Endodermal cell (in vitro differentiated cells): ENCODE measurements around the gene MYL12A. TPM values are rescaled to one million over a fixed set of nuclear protein-coding genes. Genes with fewer than 3 reads are reported as not detected.

ENCODE experiments used
- DNase-seq: peaks from one replicate; pipeline ENCODE4 v3.0.0-alpha.2; 2017
- H3K27ac ChIP-seq: 2 replicates; pipeline ENCODE4 v1.5.1; 2013; ENCODE audit warnings: mild to moderate bottlenecking, low read depth, low read length, moderate library complexity
- H3K27me3 ChIP-seq: 2 replicates; pipeline ENCODE4 v1.6.1; 2013; ENCODE audit warnings: mild to moderate bottlenecking, low read length, moderate library complexity; ENCODE audit not compliant: insufficient read depth, control insufficient read depth, poor library complexity, severe bottlenecking
- H3K36me3 ChIP-seq: 2 replicates; pipeline ENCODE4 v1.7.0; 2013; ENCODE audit warnings: mild to moderate bottlenecking, low read length, moderate library complexity; ENCODE audit not compliant: control insufficient read depth, insufficient read depth
- H3K4me1 ChIP-seq: one replicate; pipeline ENCODE4 v1.7.0; 2013; ENCODE audit warnings: low read length; ENCODE audit not compliant: control insufficient read depth, insufficient read depth
- H3K4me3 ChIP-seq: 2 replicates; pipeline ENCODE4 v1.5.1; 2013; ENCODE audit warnings: mild to moderate bottlenecking, low read length, moderate library complexity
- H3K9ac ChIP-seq: 2 replicates; pipeline ENCODE4 v1.6.1; 2013; ENCODE audit warnings: mild to moderate bottlenecking, low read length, moderate library complexity; ENCODE audit not compliant: poor library complexity, severe bottlenecking; ENCODE audit errors: extremely low read depth
- H3K9me3 ChIP-seq: 2 replicates; pipeline ENCODE4 v1.6.1; 2013; ENCODE audit warnings: mild to moderate bottlenecking, low read length, moderate library complexity; ENCODE audit not compliant: control insufficient read depth
- H3K27ac Mint-ChIP-seq: 2 replicates; pipeline ENCODE4 v1.8.0; 2020; ENCODE audit warnings: mixed read lengths
- H3K27me3 Mint-ChIP-seq: 2 replicates; pipeline ENCODE4 v1.8.0; 2021; ENCODE audit warnings: mild to moderate bottlenecking, mixed read lengths; ENCODE audit not compliant: insufficient read depth
- H3K36me3 Mint-ChIP-seq: 2 replicates; pipeline ENCODE4 v1.8.0; 2020; ENCODE audit warnings: low read depth, mixed read lengths
- H3K4me1 Mint-ChIP-seq: 2 replicates; pipeline ENCODE4 v1.8.0; 2020; ENCODE audit warnings: mixed read lengths
- H3K4me3 Mint-ChIP-seq: 2 replicates; pipeline ENCODE4 v1.8.0; 2020; ENCODE audit warnings: mild to moderate bottlenecking, moderate library complexity, mixed read lengths
- H3K9me3 Mint-ChIP-seq: 2 replicates; pipeline ENCODE4 v1.8.0; 2020; ENCODE audit warnings: mild to moderate bottlenecking, mixed read lengths
- CTCF ChIP-seq: fragments of 200-600 bp; sonication (generic); conservative IDR thresholded peaks from 2 replicates; pipeline ENCODE4 v1.5.0; 2021; ENCODE audit warnings: antibody characterized with exemption, mild to moderate bottlenecking
- WGBS, 2 experiments: methylation state at CpG; one replicate each; pipeline versions ENCODE4 v1.1.5 to v1.1.7; 2013; ENCODE audit warnings: missing lambda C conversion rate in 2 of 2, mixed read lengths in 1 of 2; ENCODE audit not compliant: insufficient coverage in 1 of 2, insufficient read length in 1 of 2; 5-methylcytosine and 5-hydroxymethylcytosine counted together
- total RNA-seq, 2 donors: library from RNA; stranded (reverse); fragmentation: NEBNext Ultra II Directional in 1 of 2; extraction: Animal tissue kit (Norgen Biotek cat#: 25700) in 1 of 2; gene quantifications; 2 replicates in 1 of 2; 3 replicates in 1 of 2; pipeline ENCODE4 v1.2.1, GENCODE V29; 2021

The MYL12A gene
- total RNA-seq, 2 donors from 2014 or later = 267 to 271 TPM

DNA sequence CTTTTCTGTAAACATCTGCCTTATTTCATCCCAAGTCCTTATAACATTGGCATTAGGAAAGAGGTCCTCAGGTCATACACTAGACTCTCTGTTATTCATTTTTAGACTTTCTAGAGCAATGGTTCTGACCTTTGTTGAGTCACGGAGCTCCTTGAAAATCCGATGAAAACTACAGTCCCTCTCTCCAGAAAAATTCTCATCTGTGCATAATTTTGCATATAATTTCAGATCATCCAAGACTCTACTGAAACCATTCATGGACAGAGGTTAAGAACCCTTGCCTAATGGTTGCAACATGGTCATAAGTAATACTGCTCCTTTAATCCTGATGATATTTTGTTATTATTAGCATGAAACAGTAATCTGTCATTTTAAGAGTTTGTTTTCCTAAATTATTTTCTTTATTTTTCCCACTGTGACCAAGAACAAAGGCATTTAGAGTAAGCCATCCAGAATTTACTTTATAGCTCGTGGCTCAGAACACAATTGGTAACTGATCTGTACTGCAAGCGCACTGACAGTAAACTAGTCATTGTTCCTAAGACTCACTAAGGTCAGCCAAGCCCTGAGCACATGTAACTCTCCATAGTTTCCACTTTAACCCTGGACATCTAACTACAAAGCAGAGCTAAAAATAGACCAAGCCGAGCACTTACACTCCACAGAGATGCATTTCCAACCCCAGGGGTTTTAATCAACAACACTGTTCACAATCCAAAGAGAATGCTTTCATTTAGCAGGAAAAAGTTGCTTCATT, 36.2 kb upstream of the MYL12A start:
- no peak overlapping the region for H3K27ac ChIP-seq
- H3K9ac ChIP-seq = no peak overlapping the region
- Mint-ChIP-seq H3K27me3 (no peaks in the 10 kb centered on the region), H3K27ac (no peak overlapping the region), H3K9me3 (no peaks in the 10 kb centered on the region), H3K4me3 (no peak overlapping the region), H3K36me3 (no peaks in the 10 kb centered on the region), H3K4me1 (peaks cover 17% of the 10 kb centered on the region)
- 93% methylated on average over 4 to 5 of the region's 5 CpGs for WGBS, 2 experiments
- H3K4me3 ChIP-seq = no peak overlapping the region
- peaks cover 7% of the 10 kb centered on the region for H3K9me3 ChIP-seq
- DNase-seq = no peak
- no peaks in the 10 kb centered on the region for H3K36me3 ChIP-seq
- no peaks in the 10 kb centered on the region for H3K27me3 ChIP-seq
- no peak for TF ChIP-seq CTCF
- peaks cover 4% of the 10 kb centered on the region for H3K4me1 ChIP-seq

DNA sequence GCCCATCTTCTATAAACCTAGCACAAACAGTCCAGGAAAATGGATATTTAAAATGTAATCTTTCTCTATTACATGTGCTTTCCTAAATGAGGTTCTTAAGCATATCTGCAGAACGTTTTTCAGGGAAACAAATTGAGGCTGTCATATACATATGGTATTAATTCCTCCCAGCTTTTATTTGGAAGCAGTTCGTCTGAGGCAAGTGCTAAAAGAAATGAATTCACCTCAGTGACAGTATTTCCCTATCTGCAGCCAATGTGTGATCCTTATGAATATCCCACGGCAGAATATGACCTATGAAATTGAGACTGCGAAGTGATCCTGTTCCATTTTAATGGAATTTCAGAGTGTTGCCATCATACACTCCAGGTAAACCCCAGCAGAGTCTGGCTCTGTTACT, 34.9 kb upstream of the MYL12A start:
- Histone ChIP-seq H3K36me3 (no peaks in the 10 kb centered on the region), H3K9ac (no peak overlapping the region), H3K9me3 (peaks cover 16% of the 10 kb centered on the region), H3K27me3 (no peaks in the 10 kb centered on the region), H3K27ac (no peak overlapping the region), H3K4me1 (peaks cover 8% of the 10 kb centered on the region), H3K4me3 (no peak overlapping the region)
- Mint-ChIP-seq H3K9me3 (no peaks in the 10 kb centered on the region), H3K4me3 (no peak overlapping the region), H3K27ac (no peak overlapping the region), H3K27me3 (no peaks in the 10 kb centered on the region), H3K36me3 (no peaks in the 10 kb centered on the region), H3K4me1 (peaks cover 19% of the 10 kb centered on the region)
- WGBS, 2 experiments = 88 to 100% methylated on average over 4 of the region's 4 CpGs
- no peak for TF ChIP-seq CTCF
- no peak for DNase-seq

- no peak overlapping the region for H3K27ac Mint-ChIP-seq
- no peaks in the 10 kb centered on the region for H3K27me3 Mint-ChIP-seq
- no peaks in the 10 kb centered on the region for H3K36me3 ChIP-seq
These were observed 34.1 kb upstream of the MYL12A start for GRCh38 chr18:3213300-3214059.

More at GRCh38 chr18:3213300-3214059, 34.1 kb upstream of the MYL12A start:
- Mint-ChIP-seq H3K36me3 (no peaks in the 10 kb centered on the region), H3K4me1 (peaks cover 27% of the 10 kb centered on the region), H3K9me3 (no peaks in the 10 kb centered on the region), H3K4me3 (no peak overlapping the region)
- 83 to 97% methylated on average over 3 to 5 of the region's 6 CpGs for WGBS, 2 experiments
- no peak overlapping the region for H3K9ac ChIP-seq
- peaks cover 16% of the 10 kb centered on the region for H3K9me3 ChIP-seq
- no peak for DNase-seq
- peaks cover 13% of the 10 kb centered on the region for H3K4me1 ChIP-seq
- no peaks in the 10 kb centered on the region for H3K27me3 ChIP-seq
- no peak overlapping the region for H3K4me3 ChIP-seq
- H3K27ac ChIP-seq = no peak overlapping the region
- TF ChIP-seq CTCF = no peak
